CD14-positive monocyte (primary cell): Measurements from ENCODE around the gene TGFA. TPM values are rescaled to one million over a fixed set of nuclear protein-coding genes. Genes with fewer than 3 reads are reported as not detected.

Experiments used
- DNase-seq, 3 donors: peaks; one replicate each; pipeline ENCODE4 v3.0.0-alpha.2; 2011 to 2022
- H2AFZ ChIP-seq: 2 replicates; pipeline ENCODE4 v1.6.0; 2012; ENCODE audit warnings: mild to moderate bottlenecking, low read depth, low read length, inconsistent platforms; ENCODE audit not compliant: insufficient read depth, poor library complexity, severe bottlenecking
- H3K27ac ChIP-seq, 2 donors: 1 replicate in 1 of 2; 2 replicates in 1 of 2; pipeline ENCODE4 v1.5.1; 2012 to 2013; ENCODE audit warnings: low read length in 2 of 2, control low read depth in 1 of 2, inconsistent platforms in 1 of 2, low read depth in 1 of 2, mild to moderate bottlenecking in 1 of 2
- H3K27me3 ChIP-seq, 2 donors: one replicate each; pipeline versions ENCODE4 v1.6.0 to v1.6.1; 2011 to 2013; ENCODE audit warnings: low read length in 2 of 2; ENCODE audit not compliant: control insufficient read depth in 2 of 2, insufficient read depth in 2 of 2
- H3K36me3 ChIP-seq, 2 donors: replicated peaks in 1 of 2; 1 replicate in 1 of 2; 2 replicates in 1 of 2; pipeline versions ENCODE4 v1.5.1 to v1.6.1; 2012 to 2013; ENCODE audit warnings: low read length in 2 of 2, control low read depth in 1 of 2, inconsistent platforms in 1 of 2, mild to moderate bottlenecking in 1 of 2; ENCODE audit not compliant: insufficient read depth in 2 of 2, control insufficient read depth in 1 of 2
- H3K4me1 ChIP-seq, 2 donors: 1 replicate in 1 of 2; 2 replicates in 1 of 2; pipeline versions ENCODE4 v1.5.1 to v1.6.1; 2012 to 2013; ENCODE audit warnings: low read length in 2 of 2, control low read depth in 1 of 2, inconsistent platforms in 1 of 2, mild to moderate bottlenecking in 1 of 2, moderate library complexity in 1 of 2; ENCODE audit not compliant: insufficient read depth in 2 of 2, control insufficient read depth in 1 of 2
- H3K4me2 ChIP-seq: replicated peaks from 2 replicates; pipeline ENCODE3; 2012; ENCODE audit warnings: low read length, moderate library complexity, mild to moderate bottlenecking; ENCODE audit not compliant: poor library complexity, severe bottlenecking; ENCODE audit errors: extremely low read depth
- H3K4me3 ChIP-seq, 3 experiments: fragments of 200-600 bp in 1 of 3; sonication (generic) in 1 of 3; replicated peaks in 1 of 3; 1 replicate in 2 of 3; 2 replicates in 1 of 3; pipeline ENCODE4 v1.5.1; 2011 to 2013; ENCODE audit warnings: low read length in 3 of 3, mild to moderate bottlenecking in 3 of 3, control low read depth in 2 of 3, low read depth in 2 of 3, inconsistent platforms in 1 of 3, moderate library complexity in 1 of 3
- H3K79me2 ChIP-seq: 2 replicates; pipeline ENCODE4 v1.6.0; 2012; ENCODE audit warnings: mild to moderate bottlenecking, control low read depth, inconsistent platforms, low read length, moderate library complexity; ENCODE audit not compliant: insufficient read depth
- H3K9ac ChIP-seq: 2 replicates; pipeline ENCODE4 v1.6.0; 2017; ENCODE audit warnings: low read length, mild to moderate bottlenecking; ENCODE audit not compliant: insufficient read depth, poor library complexity, severe bottlenecking
- H3K9me3 ChIP-seq, 2 donors: replicated peaks in 1 of 2; 1 replicate in 1 of 2; 2 replicates in 1 of 2; pipeline versions ENCODE4 v1.5.1 to v1.6.1; 2012 to 2013; ENCODE audit warnings: low read length in 2 of 2, control low read depth in 1 of 2; ENCODE audit not compliant: control insufficient read depth in 1 of 2, insufficient read depth in 1 of 2
- H4K20me1 ChIP-seq: 2 replicates; pipeline ENCODE4 v1.6.0; 2012; ENCODE audit warnings: mild to moderate bottlenecking, low read length, control low read depth, moderate library complexity; ENCODE audit not compliant: insufficient read depth
- H3K27ac Mint-ChIP-seq, 7 donors: one replicate each; pipeline ENCODE4 v1.8.0; 2020; ENCODE audit warnings: mild to moderate bottlenecking in 7 of 7, mixed read lengths in 7 of 7, moderate library complexity in 6 of 7, inconsistent platforms in 2 of 7
- H3K27me3 Mint-ChIP-seq, 3 donors: one replicate each; pipeline ENCODE4 v1.8.0; 2021 to 2022; ENCODE audit warnings: low read depth in 3 of 3, mild to moderate bottlenecking in 3 of 3, mixed read lengths in 3 of 3, moderate library complexity in 3 of 3, inconsistent platforms in 1 of 3
- H3K36me3 Mint-ChIP-seq, 2 donors: one replicate each; pipeline ENCODE4 v1.8.0; 2020; ENCODE audit warnings: mixed read lengths in 2 of 2, inconsistent platforms in 1 of 2, mild to moderate bottlenecking in 1 of 2
- H3K4me1 Mint-ChIP-seq: one replicate; pipeline ENCODE4 v1.8.0; 2020; ENCODE audit warnings: mild to moderate bottlenecking, mixed read lengths
- H3K4me3 Mint-ChIP-seq, 2 donors: one replicate each; pipeline ENCODE4 v1.8.0; 2020; ENCODE audit warnings: mild to moderate bottlenecking in 2 of 2, mixed read lengths in 2 of 2, moderate library complexity in 1 of 2
- H3K9me3 Mint-ChIP-seq, 7 donors: one replicate each; pipeline ENCODE4 v1.8.0; 2020 to 2022; ENCODE audit warnings: mixed read lengths in 7 of 7, mild to moderate bottlenecking in 6 of 7, moderate library complexity in 6 of 7, inconsistent platforms in 2 of 7
- CTCF ChIP-seq: fragments of 200-600 bp; IDR thresholded peaks from one replicate; pipeline ENCODE4 v1.8.0; 2022; ENCODE audit warnings: antibody characterized with exemption, mild to moderate bottlenecking
- WGBS: methylation state at CpG from one replicate; pipeline ENCODE4 v1.1.5; 2013; ENCODE audit warnings: missing lambda C conversion rate; ENCODE audit not compliant: insufficient coverage; 5-methylcytosine and 5-hydroxymethylcytosine counted together
- intact Hi-C, 2 donors: fragments of 100-400 bp; cut with micrococcal nuclease; formaldehyde crosslinking; loops; one replicate each; pipeline versions ENCODE4 v1.15.0 to v1.15.1; 2023
- polyA plus RNA-seq, 3 donors: library from polyadenylated mRNA; depleted of rRNA in 1 of 3; unstranded in 2 of 3; stranded (reverse) in 1 of 3; fragments of 300-500 nt in 2 of 3; fragments of >200 nt in 1 of 3; fragmentation: Illumina TruSeq in 2 of 3; gene quantifications; 1 replicate in 2 of 3; 2 replicates in 1 of 3; pipeline ENCODE4 v1.2.3, GENCODE V29; 2012 to 2021

The TGFA gene
- polyA plus RNA-seq, 3 donors = 1.7 to 2.5 (median 1.7) TPM

DNA sequence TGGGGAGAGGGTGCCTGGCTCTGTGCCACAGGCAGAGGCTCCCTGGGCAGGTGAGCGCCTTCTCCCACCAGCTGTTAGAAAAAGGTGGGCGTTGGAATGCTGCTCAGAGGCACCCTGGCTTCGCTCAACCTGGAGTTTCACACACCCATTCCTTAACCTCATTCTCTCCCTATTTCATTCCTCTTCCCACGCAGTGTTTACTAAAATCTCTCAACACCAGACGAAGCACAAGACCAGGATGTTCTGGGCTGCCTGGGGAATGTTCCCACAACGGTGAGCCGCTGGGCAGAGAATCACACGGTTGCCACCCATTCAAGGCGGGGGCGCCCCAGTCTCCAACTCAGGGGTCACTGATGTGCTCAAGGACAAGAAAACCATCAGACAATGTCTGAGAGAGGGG, 64.5 kb downstream of the TGFA start:
- no peak overlapping the region for H3K27ac Mint-ChIP-seq
- H3K27me3 Mint-ChIP-seq = peaks cover 0 to 2% (median 0%) of the 10 kb centered on the region in 3 donors

DNA sequence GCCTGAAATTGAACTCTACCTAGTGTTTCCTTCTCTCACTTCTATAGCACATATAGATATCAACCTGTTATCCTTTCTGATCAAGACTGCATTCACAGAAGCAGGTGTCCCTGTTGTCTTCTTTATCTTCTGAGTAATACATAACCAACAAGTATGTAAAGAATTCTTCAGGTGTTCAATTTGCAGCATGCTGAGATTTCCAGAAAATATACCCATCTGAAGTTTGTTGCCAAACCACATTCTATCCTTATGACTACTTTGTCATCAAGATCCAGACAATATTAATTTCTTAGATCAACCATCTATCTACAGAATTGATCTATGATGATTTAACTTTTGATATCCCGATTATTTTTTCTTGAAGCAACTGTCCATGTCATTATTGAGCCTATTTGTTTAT, 69.5 kb downstream of the TGFA start:
- no peak for TF ChIP-seq CTCF
- Histone ChIP-seq H3K4me1 (peaks cover 14 to 15% of the 10 kb centered on the region in 2 donors), H3K27me3 (no peaks in the 10 kb centered on the region), H3K4me2 (no peak overlapping the region), H3K79me2 (no peaks in the 10 kb centered on the region), H3K4me3 (no peak overlapping the region), H3K27ac (no peak overlapping the region), H2AFZ (no peak overlapping the region), H3K9me3 (peaks cover 0 to 6% of the 10 kb centered on the region in 2 donors), H3K36me3 (no peaks in the 10 kb centered on the region), H3K9ac (no peak overlapping the region), H4K20me1 (no peaks in the 10 kb centered on the region)
- H3K27me3 Mint-ChIP-seq = no peaks in the 10 kb centered on the region
- no peak overlapping the region for H3K4me3 Mint-ChIP-seq
- peaks cover 0 to 5% of the 10 kb centered on the region in 2 donors for H3K36me3 Mint-ChIP-seq
- intact Hi-C loops = no loop called here
- no peak overlapping the region for H3K27ac Mint-ChIP-seq
- H3K9me3 Mint-ChIP-seq = peaks cover 0 to 8% (median 6%) of the 10 kb centered on the region in 7 donors
- 100% methylated on average over 1 of the region's 1 CpG for WGBS
- H3K4me1 Mint-ChIP-seq = peaks cover 19% of the 10 kb centered on the region
- no peak for DNase-seq

More for the DNA sequence above, 64.5 kb downstream of the TGFA start:
- Mint-ChIP-seq H3K9me3 (peaks cover 0 to 2% (median 0%) of the 10 kb centered on the region in 7 donors), H3K4me3 (no peak overlapping the region), H3K4me1 (no peaks in the 10 kb centered on the region), H3K36me3 (no peaks in the 10 kb centered on the region)
- Histone ChIP-seq H2AFZ (no peak overlapping the region), H3K9me3 (no peaks in the 10 kb centered on the region), H3K79me2 (no peaks in the 10 kb centered on the region), H3K36me3 (no peaks in the 10 kb centered on the region), H3K9ac (no peak overlapping the region), H3K4me1 (no peaks in the 10 kb centered on the region), H3K27ac (no peak overlapping the region), H3K27me3 (no peaks in the 10 kb centered on the region), H3K4me3 (no peak overlapping the region), H4K20me1 (no peaks in the 10 kb centered on the region), H3K4me2 (no peak overlapping the region)
- TF ChIP-seq CTCF = no peak
- no peak for DNase-seq
- 89% methylated on average over 6 of the region's 10 CpGs for WGBS
- intact Hi-C loops = no loop called here
